H1 (cell line): ENCODE data around the gene DSCAM. TPM values are rescaled to one million over a fixed set of nuclear protein-coding genes. Genes with fewer than 3 reads are reported as not detected.

Source experiments
- ATF2 ChIP-seq: IDR thresholded peaks from 2 replicates; pipeline ENCODE4 v1.6.1; 2012; ENCODE audit warnings: low read length, inconsistent platforms
- CHD1 ChIP-seq: IDR thresholded peaks from 2 replicates; pipeline ENCODE4 v1.6.1; 2012; ENCODE audit warnings: low read depth, low read length, improper control_type of control experiment
- CHD7 ChIP-seq: fragments of 300-600 bp; sonication (generic); IDR thresholded peaks from 2 replicates; pipeline ENCODE4 v1.7.1; 2012; ENCODE audit warnings: low read length, moderate library complexity, mild to moderate bottlenecking, inconsistent platforms; ENCODE audit not compliant: insufficient replicate concordance
- CTBP2 ChIP-seq: IDR thresholded peaks from 2 replicates; pipeline ENCODE4 v1.7.0; 2011; ENCODE audit warnings: borderline replicate concordance, mild to moderate bottlenecking, moderate library complexity, mixed read lengths, low read length; ENCODE audit not compliant: insufficient read depth, insufficient read length
- KDM1A ChIP-seq: fragments of 200-600, 300-600 bp; sonication (generic); IDR thresholded peaks from 2 replicates; pipeline ENCODE4 v1.7.1; 2016; ENCODE audit warnings: mild to moderate bottlenecking, low read length, borderline replicate concordance
- MAFK ChIP-seq: IDR thresholded peaks from 2 replicates; pipeline ENCODE4 v1.6.1; 2012; ENCODE audit warnings: low read depth, mild to moderate bottlenecking, improper control_type of control experiment, low read length
- POU5F1 ChIP-seq: IDR thresholded peaks from 2 replicates; pipeline ENCODE4 v1.6.1; 2011; ENCODE audit warnings: low read depth, mild to moderate bottlenecking, low read length, moderate library complexity
- SIX5 ChIP-seq: IDR thresholded peaks from 2 replicates; pipeline ENCODE4 v1.6.1; 2011; ENCODE audit warnings: mild to moderate bottlenecking, low read depth, low read length
- ZNF274 ChIP-seq: IDR thresholded peaks from 2 replicates; pipeline ENCODE4 v1.7.0; 2012; ENCODE audit warnings: low read length, borderline replicate concordance; ENCODE audit errors: extremely low read depth
- polyA plus RNA-seq, 7 experiments: library from polyadenylated mRNA; depleted of rRNA in 3 of 7; stranded (reverse) in 5 of 7; unstranded in 2 of 7; fragments of >200 nt in 5 of 7; fragments of 200-250 nt in 2 of 7; gene quantifications; 1 replicate in 5 of 7; 2 replicates in 1 of 7; 4 replicates in 1 of 7; pipeline versions ENCODE4 v1.2.1 to v1.2.3, GENCODE V29; 2011 to 2013; ENCODE audit warnings: missing spikeins in 2 of 7, mixed read lengths in 2 of 7
- total RNA-seq: library from RNA; stranded (reverse); fragmentation: NEBNext Ultra II Directional; extraction: Animal tissue kit (Norgen Biotek cat#: 25700); gene quantifications from 2 replicates; pipeline ENCODE4 v1.2.1, GENCODE V29; 2021

DSCAM gene
- total and polyA plus RNA-seq, 2 of the 8 experiments (the other 6 are each of a cell fraction or from before 2014, with no cell fraction given): 0.02 to 0.15 TPM

- no peak for TF ChIP-seq CHD7
- no peak for TF ChIP-seq ZNF274
- no peak for TF ChIP-seq CTBP2
- TF ChIP-seq KDM1A: no peak
- no peak for TF ChIP-seq ATF2
- no peak for TF ChIP-seq MAFK
- no peak for TF ChIP-seq SIX5
- no peak for TF ChIP-seq CHD1
- TF ChIP-seq POU5F1: no peak
- TF ChIP-seq, all 59 proteins: peak for 0
These were observed 374.9 kb downstream of the DSCAM start (continued) for GRCh38 chr21:40472013-40472412.
